ENCODE data around the gene ECE2.

ECE2 gene

DNA sequence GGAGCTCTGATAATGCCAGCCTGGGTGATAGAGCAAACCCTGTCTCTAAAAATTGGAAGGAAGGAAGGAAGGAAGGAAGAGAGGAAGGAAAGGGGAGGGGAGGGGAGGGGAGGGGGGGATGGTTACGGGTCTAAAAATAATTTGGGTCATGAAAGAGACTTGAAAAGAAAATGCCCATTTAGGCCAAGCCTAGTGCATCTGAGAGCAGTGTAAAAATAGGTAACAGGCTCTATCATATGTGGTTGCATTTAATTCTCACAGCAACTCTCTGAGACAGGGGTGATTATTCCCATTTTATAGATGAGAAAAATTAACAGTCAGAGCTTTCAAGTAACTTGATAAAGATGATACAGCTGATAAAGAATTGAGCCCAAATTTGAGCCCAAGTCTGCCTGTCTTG, 3.6 kb upstream of the ECE2 start:
- no peak overlapping the region for H3K9ac ChIP-seq (ENCODE audit: insufficient read length)
- H3K36me3 ChIP-seq (ENCODE audit: insufficient read depth, low read length) = no peaks in the 10 kb centered on the region
- no peak overlapping the region for H3K4me3 ChIP-seq
- DNase-seq (ENCODE audit: low read depth, low spot score) = no peak
- H3K9me3 ChIP-seq (ENCODE audit: low read depth, low read length) = no peaks in the 10 kb centered on the region
- TF ChIP-seq EZH2 (IDR thresholded peaks at IDR 0.05) = no peak
- TF ChIP-seq POLR2AphosphoS5 (IDR thresholded peaks at IDR 0.05; ENCODE audit: borderline replicate concordance, low read depth, low read length) = no peak
- no peak for TF ChIP-seq FOXP2 (optimal IDR thresholded peaks at IDR 0.05; ENCODE audit: control extremely low read depth, extremely low read length, insufficient read depth)
- H3K27ac ChIP-seq = no peak overlapping the region

DNA sequence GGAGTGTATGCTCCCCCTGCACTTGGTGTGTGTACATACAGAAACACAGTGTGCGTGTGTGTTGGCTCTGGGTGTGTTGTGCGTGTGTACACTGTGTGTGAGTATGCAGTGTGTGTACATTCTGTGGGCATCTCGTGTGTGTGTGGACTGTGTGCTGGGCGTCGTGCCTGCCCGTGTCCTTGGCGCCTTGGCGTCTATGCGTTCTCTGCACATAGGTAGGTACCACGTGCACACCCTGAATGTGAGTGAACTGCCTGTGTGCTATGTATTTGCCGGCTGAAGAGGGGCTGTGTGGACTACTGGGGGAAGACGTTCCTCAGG, 481 bp upstream of the ECE2 start:
- no peak overlapping the region for H3K4me3 ChIP-seq
- H3K27ac ChIP-seq = no peak overlapping the region
- no peaks in the 10 kb centered on the region for H3K9me3 ChIP-seq (ENCODE audit: low read depth, low read length)
- no peak for DNase-seq (ENCODE audit: low read depth, low spot score)
- no peaks in the 10 kb centered on the region for H3K36me3 ChIP-seq (ENCODE audit: insufficient read depth, low read length)
- H3K9ac ChIP-seq (ENCODE audit: insufficient read length) = no peak overlapping the region
- no peak for TF ChIP-seq POLR2AphosphoS5 (IDR thresholded peaks at IDR 0.05; ENCODE audit: borderline replicate concordance, low read depth, low read length)
- no peak for TF ChIP-seq FOXP2 (optimal IDR thresholded peaks at IDR 0.05; ENCODE audit: control extremely low read depth, extremely low read length, insufficient read depth)
- TF ChIP-seq EZH2 (IDR thresholded peaks at IDR 0.05) = no peak

DNA sequence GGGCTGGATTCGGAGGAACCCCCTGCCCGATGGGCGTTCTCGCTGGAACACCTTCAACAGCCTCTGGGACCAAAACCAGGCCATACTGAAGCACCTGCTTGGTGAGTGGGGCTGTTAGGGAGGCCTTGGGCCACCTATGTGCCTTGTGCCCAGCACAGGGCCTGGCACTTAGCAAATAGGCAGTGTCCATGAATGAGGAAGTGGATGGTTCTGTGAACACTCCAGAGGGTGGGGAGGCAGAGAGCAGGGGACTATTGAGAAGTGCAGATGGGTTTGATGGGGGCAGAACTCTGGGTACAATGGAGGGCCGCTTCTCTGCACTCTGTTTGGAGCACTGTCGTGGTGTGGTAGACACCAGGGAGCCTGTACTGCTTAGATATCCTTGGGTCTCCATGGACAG, 1.5 kb downstream of the ECE2 start:
- TF ChIP-seq POLR2AphosphoS5 (IDR thresholded peaks at IDR 0.05; ENCODE audit: borderline replicate concordance, low read depth, low read length) (no peak), EZH2 (IDR thresholded peaks at IDR 0.05) (no peak), FOXP2 (optimal IDR thresholded peaks at IDR 0.05; ENCODE audit: control extremely low read depth, extremely low read length, insufficient read depth) (no peak)
- no peak overlapping the region for H3K9ac ChIP-seq (ENCODE audit: insufficient read length)
- H3K36me3 ChIP-seq (ENCODE audit: insufficient read depth, low read length) = no peaks in the 10 kb centered on the region
- H3K27ac ChIP-seq = no peak overlapping the region
- no peak overlapping the region for H3K4me3 ChIP-seq
- DNase-seq (ENCODE audit: low read depth, low spot score) = no peak
- H3K9me3 ChIP-seq (ENCODE audit: low read depth, low read length) = no peaks in the 10 kb centered on the region

DNA sequence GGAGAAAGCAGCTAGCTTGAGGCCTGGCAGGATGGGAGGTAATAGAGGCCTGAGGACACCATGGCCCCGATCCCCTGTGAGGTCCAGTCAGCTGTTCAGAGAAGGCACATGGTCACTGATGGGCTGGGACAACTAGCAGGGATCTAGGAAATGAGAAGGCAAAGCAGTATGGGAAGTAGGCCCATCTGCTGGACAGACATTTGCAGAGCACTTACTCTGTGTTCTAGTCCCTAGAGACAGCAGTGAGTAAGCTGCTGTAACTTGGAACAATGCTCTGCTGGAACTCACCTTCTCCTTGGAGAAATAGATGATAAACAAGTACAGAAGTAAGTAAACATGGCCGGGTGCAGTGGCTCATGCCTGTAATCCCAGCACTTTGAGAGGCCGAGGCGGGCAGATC, 7.1 kb downstream of the ECE2 start:
- no peaks in the 10 kb centered on the region for H3K36me3 ChIP-seq (ENCODE audit: insufficient read depth, low read length)
- no peak overlapping the region for H3K4me3 ChIP-seq
- no peak overlapping the region for H3K27ac ChIP-seq
- DNase-seq (ENCODE audit: low read depth, low spot score) = no peak
- H3K9me3 ChIP-seq (ENCODE audit: low read depth, low read length) = no peaks in the 10 kb centered on the region
- TF ChIP-seq EZH2 (IDR thresholded peaks at IDR 0.05) (no peak), POLR2AphosphoS5 (IDR thresholded peaks at IDR 0.05; ENCODE audit: borderline replicate concordance, low read depth, low read length) (no peak), FOXP2 (optimal IDR thresholded peaks at IDR 0.05; ENCODE audit: control extremely low read depth, extremely low read length, insufficient read depth) (no peak)
- H3K9ac ChIP-seq (ENCODE audit: insufficient read length) = no peak overlapping the region

DNA sequence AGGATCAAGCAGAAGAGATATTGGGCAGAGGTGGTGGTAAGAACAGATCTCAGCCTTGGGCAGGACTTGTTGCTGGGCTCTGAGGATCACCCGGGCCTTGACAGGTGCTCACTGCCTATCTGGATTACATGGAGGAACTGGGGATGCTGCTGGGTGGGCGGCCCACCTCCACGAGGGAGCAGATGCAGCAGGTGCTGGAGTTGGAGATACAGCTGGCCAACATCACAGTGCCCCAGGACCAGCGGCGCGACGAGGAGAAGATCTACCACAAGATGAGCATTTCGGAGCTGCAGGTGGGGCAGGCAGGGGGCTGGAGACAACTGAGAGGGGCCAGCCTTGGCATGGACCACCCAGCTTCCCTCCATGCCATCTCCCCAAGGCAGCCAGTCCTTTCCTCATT, 7.9 kb downstream of the ECE2 start:
- Histone ChIP-seq H3K9ac (ENCODE audit: insufficient read length) (no peak overlapping the region), H3K4me3 (no peak overlapping the region), H3K27ac (no peak overlapping the region), H3K9me3 (ENCODE audit: low read depth, low read length) (no peaks in the 10 kb centered on the region), H3K36me3 (ENCODE audit: insufficient read depth, low read length) (no peaks in the 10 kb centered on the region)
- DNase-seq (ENCODE audit: low read depth, low spot score) = no peak
- no peak for TF ChIP-seq EZH2 (IDR thresholded peaks at IDR 0.05)
- no peak for TF ChIP-seq POLR2AphosphoS5 (IDR thresholded peaks at IDR 0.05; ENCODE audit: borderline replicate concordance, low read depth, low read length)
- no peak for TF ChIP-seq FOXP2 (optimal IDR thresholded peaks at IDR 0.05; ENCODE audit: control extremely low read depth, extremely low read length, insufficient read depth)

DNA sequence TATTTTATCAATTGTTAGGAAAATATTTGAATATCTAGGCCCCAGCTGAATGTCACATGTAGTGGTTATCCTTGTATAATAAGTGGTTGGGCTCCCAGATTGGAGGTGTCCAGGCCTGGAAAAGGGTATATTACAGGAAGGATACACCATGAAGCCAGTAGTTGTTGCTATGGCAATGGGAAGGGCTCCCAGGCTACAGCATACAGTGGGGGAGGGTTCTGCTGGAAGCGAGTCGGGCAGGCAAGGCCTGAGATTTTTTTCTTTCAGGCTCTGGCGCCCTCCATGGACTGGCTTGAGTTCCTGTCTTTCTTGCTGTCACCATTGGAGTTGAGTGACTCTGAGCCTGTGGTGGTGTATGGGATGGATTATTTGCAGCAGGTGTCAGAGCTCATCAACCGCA, 8.9 kb downstream of the ECE2 start:
- H3K36me3 ChIP-seq (ENCODE audit: insufficient read depth, low read length) = no peaks in the 10 kb centered on the region
- no peak overlapping the region for H3K9ac ChIP-seq (ENCODE audit: insufficient read length)
- peak; percentile 51 for DNase-seq (ENCODE audit: low read depth, low spot score)
- H3K9me3 ChIP-seq (ENCODE audit: low read depth, low read length) = no peaks in the 10 kb centered on the region
- no peak for TF ChIP-seq EZH2 (IDR thresholded peaks at IDR 0.05)
- no peak for TF ChIP-seq POLR2AphosphoS5 (IDR thresholded peaks at IDR 0.05; ENCODE audit: borderline replicate concordance, low read depth, low read length)
- H3K27ac ChIP-seq = no peak overlapping the region
- H3K4me3 ChIP-seq = no peak overlapping the region

DNA sequence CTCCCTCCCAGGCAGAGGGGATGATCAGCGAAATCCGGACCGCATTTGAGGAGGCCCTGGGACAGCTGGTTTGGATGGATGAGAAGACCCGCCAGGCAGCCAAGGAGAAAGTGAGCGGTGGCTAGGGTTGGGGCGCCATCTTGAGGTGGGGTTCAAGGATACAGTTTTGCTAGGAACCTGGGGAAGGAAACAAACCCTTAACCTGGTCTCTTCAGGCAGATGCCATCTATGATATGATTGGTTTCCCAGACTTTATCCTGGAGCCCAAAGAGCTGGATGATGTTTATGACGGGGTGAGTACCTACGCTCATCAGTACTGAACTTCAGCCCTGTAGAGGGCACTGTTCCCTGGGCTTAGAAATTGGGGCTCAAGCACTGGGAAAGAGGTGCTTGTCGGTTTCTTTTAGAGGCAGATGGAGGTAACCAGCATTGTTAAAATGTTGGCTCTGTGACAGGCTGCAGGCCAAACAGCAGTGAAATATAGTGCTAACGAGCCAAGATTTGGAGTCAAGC, 13.7 kb downstream of the ECE2 start:
- TF ChIP-seq FOXP2 (optimal IDR thresholded peaks at IDR 0.05; ENCODE audit: control extremely low read depth, extremely low read length, insufficient read depth) = no peak
- TF ChIP-seq POLR2AphosphoS5 (IDR thresholded peaks at IDR 0.05; ENCODE audit: borderline replicate concordance, low read depth, low read length) = no peak
- TF ChIP-seq EZH2 (IDR thresholded peaks at IDR 0.05) = no peak
- H3K27ac ChIP-seq = no peak overlapping the region
- no peaks in the 10 kb centered on the region for H3K36me3 ChIP-seq (ENCODE audit: insufficient read depth, low read length)
- no peak for DNase-seq (ENCODE audit: low read depth, low spot score)
- H3K9ac ChIP-seq (ENCODE audit: insufficient read length) = no peak overlapping the region
- no peaks in the 10 kb centered on the region for H3K9me3 ChIP-seq (ENCODE audit: low read depth, low read length)
- no peak overlapping the region for H3K4me3 ChIP-seq

DNA sequence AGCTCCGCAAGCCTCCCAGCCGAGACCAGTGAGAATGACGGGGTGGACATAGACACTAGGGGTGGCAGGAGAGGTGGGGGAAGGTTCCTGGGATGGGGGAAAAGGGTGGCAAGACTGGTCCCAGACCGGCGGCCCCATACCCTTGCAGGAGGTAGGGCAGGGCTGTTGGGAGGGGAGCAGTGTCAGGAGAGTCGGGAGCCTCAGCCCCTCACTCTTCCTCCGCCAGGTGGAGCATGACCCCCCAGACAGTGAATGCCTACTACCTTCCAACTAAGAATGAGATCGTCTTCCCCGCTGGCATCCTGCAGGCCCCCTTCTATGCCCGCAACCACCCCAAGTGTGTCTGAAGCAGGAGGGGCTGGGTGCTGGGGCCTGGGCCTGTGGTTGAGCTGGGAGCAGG, 14.5 kb downstream of the ECE2 start:
- TF ChIP-seq FOXP2 (optimal IDR thresholded peaks at IDR 0.05; ENCODE audit: control extremely low read depth, extremely low read length, insufficient read depth) = no peak
- no peak overlapping the region for H3K27ac ChIP-seq
- no peak overlapping the region for H3K4me3 ChIP-seq
- no peak overlapping the region for H3K9ac ChIP-seq (ENCODE audit: insufficient read length)
- H3K9me3 ChIP-seq (ENCODE audit: low read depth, low read length) = no peaks in the 10 kb centered on the region
- no peaks in the 10 kb centered on the region for H3K36me3 ChIP-seq (ENCODE audit: insufficient read depth, low read length)
- no peak for DNase-seq (ENCODE audit: low read depth, low spot score)

DNA sequence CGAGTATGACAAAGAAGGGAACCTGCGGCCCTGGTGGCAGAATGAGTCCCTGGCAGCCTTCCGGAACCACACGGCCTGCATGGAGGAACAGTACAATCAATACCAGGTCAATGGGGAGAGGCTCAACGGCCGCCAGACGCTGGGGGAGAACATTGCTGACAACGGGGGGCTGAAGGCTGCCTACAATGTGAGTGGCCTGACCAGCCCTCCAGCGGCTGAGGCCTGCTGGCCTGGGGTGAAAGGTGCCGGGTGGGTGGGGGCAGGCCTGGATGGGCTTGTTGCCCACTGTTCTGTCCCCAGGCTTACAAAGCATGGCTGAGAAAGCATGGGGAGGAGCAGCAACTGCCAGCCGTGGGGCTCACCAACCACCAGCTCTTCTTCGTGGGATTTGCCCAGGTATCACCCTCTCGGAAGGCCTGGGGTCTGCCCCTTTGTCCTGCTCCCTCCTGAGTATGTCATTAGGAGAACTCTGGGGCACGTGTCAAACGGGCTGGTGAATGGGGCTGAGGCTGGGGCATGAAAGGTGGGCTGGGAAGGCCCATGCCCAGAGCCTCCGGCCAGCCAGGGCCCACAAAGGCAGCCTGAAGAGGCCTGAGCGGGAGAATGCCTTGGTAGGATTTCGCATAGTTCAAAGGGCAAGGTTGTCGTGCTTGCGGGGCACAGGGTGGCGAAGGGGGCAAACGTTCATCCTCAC, 15.4 kb downstream of the ECE2 start:
- no peak overlapping the region for H3K27ac ChIP-seq
- TF ChIP-seq POLR2AphosphoS5 (IDR thresholded peaks at IDR 0.05; ENCODE audit: borderline replicate concordance, low read depth, low read length) = no peak
- no peak for TF ChIP-seq FOXP2 (optimal IDR thresholded peaks at IDR 0.05; ENCODE audit: control extremely low read depth, extremely low read length, insufficient read depth)
- no peak for TF ChIP-seq EZH2 (IDR thresholded peaks at IDR 0.05)
- H3K36me3 ChIP-seq (ENCODE audit: insufficient read depth, low read length) = no peaks in the 10 kb centered on the region
- H3K4me3 ChIP-seq = no peak overlapping the region
- H3K9me3 ChIP-seq (ENCODE audit: low read depth, low read length) = no peaks in the 10 kb centered on the region
- DNase-seq (ENCODE audit: low read depth, low spot score) = no peak
- H3K9ac ChIP-seq (ENCODE audit: insufficient read length) = no peak overlapping the region

Data from SK-N-MC (cell line).